ENCODE data around the gene DCAF4L1. TPM values are rescaled to one million over a fixed set of nuclear protein-coding genes. Genes with fewer than 3 reads are reported as not detected.
A peak's percentile ranks its signal among the peaks of the same experiment; 100 is the strongest.

Gene DCAF4L1
- total and polyA plus RNA-seq, 4 donors, result 0.11 to 0.53 (median 0.25) TPM

GRCh38 chr4:41944089-41944488 is 37.5 kb upstream of the DCAF4L1 start:
- H3K27ac ChIP-seq (ENCODE audit: low read depth, low read length), result peak overlapping the region; percentile 29
- H3K36me3 ChIP-seq (ENCODE audit: control insufficient read depth, insufficient read depth, low read length), result peaks cover 8% of the 10 kb centered on the region
- no peaks in the 10 kb centered on the region for H3K27me3 ChIP-seq (ENCODE audit: control insufficient read depth, insufficient read depth, low read length)
- no peaks in the 10 kb centered on the region for H3K4me1 ChIP-seq (ENCODE audit: control insufficient read depth, insufficient read depth, low read length)
- no peak overlapping the region for H3K4me3 ChIP-seq (ENCODE audit: low read depth, low read length)
- H3K9me3 ChIP-seq (ENCODE audit: control insufficient read depth, insufficient read depth, low read length), result no peaks in the 10 kb centered on the region
- no peak for DNase-seq (ENCODE audit: low read depth in 4 of 6, low spot score in 6 of 6)

GRCh38 chr4:41949531-41949930 is 32.0 kb upstream of the DCAF4L1 start:
- no peaks in the 10 kb centered on the region for H3K9me3 ChIP-seq (ENCODE audit: control insufficient read depth, insufficient read depth, low read length)
- H3K4me1 ChIP-seq (ENCODE audit: control insufficient read depth, insufficient read depth, low read length), result no peaks in the 10 kb centered on the region
- no peaks in the 10 kb centered on the region for H3K36me3 ChIP-seq (ENCODE audit: control insufficient read depth, insufficient read depth, low read length)
- no peaks in the 10 kb centered on the region for H3K27me3 ChIP-seq (ENCODE audit: control insufficient read depth, insufficient read depth, low read length)
- no peak overlapping the region for H3K4me3 ChIP-seq (ENCODE audit: low read depth, low read length)
- H3K27ac ChIP-seq (ENCODE audit: low read depth, low read length), result no peak overlapping the region
- no peak for DNase-seq (ENCODE audit: low read depth in 4 of 6, low spot score in 6 of 6)
- 67% methylated on average over 1 of the region's 3 CpGs for WGBS (ENCODE audit: insufficient coverage)

- H3K27me3 ChIP-seq (ENCODE audit: control insufficient read depth, insufficient read depth, low read length), result no peaks in the 10 kb centered on the region
- WGBS (ENCODE audit: insufficient coverage), result no CpG with 5 or more reads among the region's 1 CpG
- H3K4me3 ChIP-seq (ENCODE audit: low read depth, low read length), result no peak overlapping the region
- H3K36me3 ChIP-seq (ENCODE audit: control insufficient read depth, insufficient read depth, low read length), result peaks cover 3% of the 10 kb centered on the region
- H3K9me3 ChIP-seq (ENCODE audit: control insufficient read depth, insufficient read depth, low read length), result no peaks in the 10 kb centered on the region
- DNase-seq (ENCODE audit: low read depth in 4 of 6, low spot score in 6 of 6), result peak in 2 of 6 donors; percentile 2 to 44
- H3K4me1 ChIP-seq (ENCODE audit: control insufficient read depth, insufficient read depth, low read length), result no peaks in the 10 kb centered on the region
- no peak overlapping the region for H3K27ac ChIP-seq (ENCODE audit: low read depth, low read length)
These were observed 23.9 kb upstream of the DCAF4L1 start for GRCh38 chr4:41957634-41958033.

GRCh38 chr4:41963105-41963504 is 18.5 kb upstream of the DCAF4L1 start:
- H3K4me1 ChIP-seq (ENCODE audit: control insufficient read depth, insufficient read depth, low read length), result no peaks in the 10 kb centered on the region
- H3K36me3 ChIP-seq (ENCODE audit: control insufficient read depth, insufficient read depth, low read length), result no peaks in the 10 kb centered on the region
- H3K9me3 ChIP-seq (ENCODE audit: control insufficient read depth, insufficient read depth, low read length), result no peaks in the 10 kb centered on the region
- DNase-seq (ENCODE audit: low read depth in 4 of 6, low spot score in 6 of 6), result peak in 2 of 6 donors; percentile 9 to 64
- H3K27ac ChIP-seq (ENCODE audit: low read depth, low read length), result no peak overlapping the region
- no CpG with 5 or more reads among the region's 4 CpGs for WGBS (ENCODE audit: insufficient coverage)
- no peak overlapping the region for H3K4me3 ChIP-seq (ENCODE audit: low read depth, low read length)
- H3K27me3 ChIP-seq (ENCODE audit: control insufficient read depth, insufficient read depth, low read length), result no peaks in the 10 kb centered on the region

GRCh38 chr4:41964401-41964800 is 17.2 kb upstream of the DCAF4L1 start:
- DNase-seq (ENCODE audit: low read depth in 4 of 6, low spot score in 6 of 6), result no peak
- Histone ChIP-seq H3K27me3 (ENCODE audit: control insufficient read depth, insufficient read depth, low read length) (no peaks in the 10 kb centered on the region), H3K36me3 (ENCODE audit: control insufficient read depth, insufficient read depth, low read length) (no peaks in the 10 kb centered on the region), H3K27ac (ENCODE audit: low read depth, low read length) (no peak overlapping the region), H3K4me3 (ENCODE audit: low read depth, low read length) (no peak overlapping the region), H3K4me1 (ENCODE audit: control insufficient read depth, insufficient read depth, low read length) (no peaks in the 10 kb centered on the region), H3K9me3 (ENCODE audit: control insufficient read depth, insufficient read depth, low read length) (no peaks in the 10 kb centered on the region)
- no CpG with 5 or more reads among the region's 1 CpG for WGBS (ENCODE audit: insufficient coverage)

- Histone ChIP-seq H3K27me3 (ENCODE audit: control insufficient read depth, insufficient read depth, low read length) (no peaks in the 10 kb centered on the region), H3K9me3 (ENCODE audit: control insufficient read depth, insufficient read depth, low read length) (no peaks in the 10 kb centered on the region), H3K4me1 (ENCODE audit: control insufficient read depth, insufficient read depth, low read length) (no peaks in the 10 kb centered on the region), H3K4me3 (ENCODE audit: low read depth, low read length) (no peak overlapping the region), H3K36me3 (ENCODE audit: control insufficient read depth, insufficient read depth, low read length) (no peaks in the 10 kb centered on the region), H3K27ac (ENCODE audit: low read depth, low read length) (no peak overlapping the region)
- DNase-seq (ENCODE audit: low read depth in 4 of 6, low spot score in 6 of 6), result no peak
- no CpG with 5 or more reads among the region's 2 CpGs for WGBS (ENCODE audit: insufficient coverage)
These were observed 14.2 kb upstream of the DCAF4L1 start for GRCh38 chr4:41967392-41967791.

GRCh38 chr4:41969671-41970070 is 11.9 kb upstream of the DCAF4L1 start:
- Histone ChIP-seq H3K27ac (ENCODE audit: low read depth, low read length) (no peak overlapping the region), H3K27me3 (ENCODE audit: control insufficient read depth, insufficient read depth, low read length) (no peaks in the 10 kb centered on the region), H3K9me3 (ENCODE audit: control insufficient read depth, insufficient read depth, low read length) (no peaks in the 10 kb centered on the region), H3K4me1 (ENCODE audit: control insufficient read depth, insufficient read depth, low read length) (no peaks in the 10 kb centered on the region), H3K36me3 (ENCODE audit: control insufficient read depth, insufficient read depth, low read length) (no peaks in the 10 kb centered on the region), H3K4me3 (ENCODE audit: low read depth, low read length) (no peak overlapping the region)
- no peak for DNase-seq (ENCODE audit: low read depth in 4 of 6, low spot score in 6 of 6)

- no peak for DNase-seq (ENCODE audit: low read depth in 4 of 6, low spot score in 6 of 6)
- Histone ChIP-seq H3K36me3 (ENCODE audit: control insufficient read depth, insufficient read depth, low read length) (no peaks in the 10 kb centered on the region), H3K9me3 (ENCODE audit: control insufficient read depth, insufficient read depth, low read length) (no peaks in the 10 kb centered on the region), H3K4me1 (ENCODE audit: control insufficient read depth, insufficient read depth, low read length) (no peaks in the 10 kb centered on the region), H3K27ac (ENCODE audit: low read depth, low read length) (no peak overlapping the region), H3K27me3 (ENCODE audit: control insufficient read depth, insufficient read depth, low read length) (no peaks in the 10 kb centered on the region), H3K4me3 (ENCODE audit: low read depth, low read length) (no peak overlapping the region)
- WGBS (ENCODE audit: insufficient coverage), result 92% methylated on average over 1 of the region's 1 CpG
These were observed 6.2 kb upstream of the DCAF4L1 start for GRCh38 chr4:41975341-41975740.

- Histone ChIP-seq H3K36me3 (ENCODE audit: control insufficient read depth, insufficient read depth, low read length) (no peaks in the 10 kb centered on the region), H3K4me3 (ENCODE audit: low read depth, low read length) (no peak overlapping the region), H3K27ac (ENCODE audit: low read depth, low read length) (no peak overlapping the region), H3K4me1 (ENCODE audit: control insufficient read depth, insufficient read depth, low read length) (no peaks in the 10 kb centered on the region), H3K27me3 (ENCODE audit: control insufficient read depth, insufficient read depth, low read length) (no peaks in the 10 kb centered on the region), H3K9me3 (ENCODE audit: control insufficient read depth, insufficient read depth, low read length) (peaks cover 3% of the 10 kb centered on the region)
- WGBS (ENCODE audit: insufficient coverage), result 86% methylated on average over 1 of the region's 1 CpG
- DNase-seq (ENCODE audit: low read depth in 4 of 6, low spot score in 6 of 6), result peak in 1 of 6 donors; percentile 13
These were observed 4.6 kb upstream of the DCAF4L1 start for GRCh38 chr4:41976775-41977516.

GRCh38 chr4:41977709-41978108 is 3.8 kb upstream of the DCAF4L1 start:
- whole genome bisulfite sequencing (ENCODE audit: insufficient coverage), result no CpG with 5 or more reads among the region's 3 CpGs
- no peak overlapping the region for H3K27ac ChIP-seq (ENCODE audit: low read depth, low read length)
- H3K36me3 ChIP-seq (ENCODE audit: control insufficient read depth, insufficient read depth, low read length), result peaks cover 2% of the 10 kb centered on the region
- DNase-seq (ENCODE audit: low read depth in 4 of 6, low spot score in 6 of 6), result no peak
- peaks cover 3% of the 10 kb centered on the region for H3K9me3 ChIP-seq (ENCODE audit: control insufficient read depth, insufficient read depth, low read length)
- H3K4me1 ChIP-seq (ENCODE audit: control insufficient read depth, insufficient read depth, low read length), result no peaks in the 10 kb centered on the region
- H3K27me3 ChIP-seq (ENCODE audit: control insufficient read depth, insufficient read depth, low read length), result no peaks in the 10 kb centered on the region
- no peak overlapping the region for H3K4me3 ChIP-seq (ENCODE audit: low read depth, low read length)
